Skeletal muscle satellite cell (primary cell): ENCODE results near the gene SLC5A5.
"Not testable (repeated sequence)": the region's sequence is repeated elsewhere in the genome, so short reads cannot be mapped to it uniquely, and the experiment has no call there.

ENCODE experiments used
- H3K27me3 ChIP-seq: 2 replicates; pipeline ENCODE4 v1.7.0; 2013; ENCODE audit warnings: low read length; ENCODE audit not compliant: control insufficient read depth, insufficient read depth
- H3K36me3 ChIP-seq: 2 replicates; pipeline ENCODE4 v1.7.0; 2013; ENCODE audit warnings: mild to moderate bottlenecking, control low read depth, low read length; ENCODE audit not compliant: insufficient read depth
- H3K4me1 ChIP-seq: 2 replicates; pipeline ENCODE4 v1.7.0; 2013; ENCODE audit warnings: low read length; ENCODE audit not compliant: control insufficient read depth, insufficient read depth
- H3K4me2 ChIP-seq: 2 replicates; pipeline ENCODE4 v1.7.0; 2013; ENCODE audit warnings: mild to moderate bottlenecking, low read length
- H3K4me3 ChIP-seq: 2 replicates; pipeline ENCODE4 v1.7.0; 2013; ENCODE audit warnings: low read length
- H3K9ac ChIP-seq: 2 replicates; pipeline ENCODE4 v1.7.0; 2013; ENCODE audit warnings: mild to moderate bottlenecking, low read depth, low read length, moderate library complexity
- H3K9me3 ChIP-seq: replicated peaks from 2 replicates; pipeline ENCODE4 v1.7.0; 2013; ENCODE audit warnings: mild to moderate bottlenecking, control low read depth, low read length

SLC5A5 gene

GRCh38 chr19:17881701-17882100 is 10.0 kb downstream of the SLC5A5 start:
- no peaks in the 10 kb centered on the region for H3K9me3 ChIP-seq
- H3K4me3 ChIP-seq: no peak overlapping the region
- H3K4me1 ChIP-seq: no peaks in the 10 kb centered on the region
- H3K9ac ChIP-seq: no peak overlapping the region
- H3K27me3 ChIP-seq: peaks cover 9% of the 10 kb centered on the region
- H3K36me3 ChIP-seq: no peaks in the 10 kb centered on the region
- H3K4me2 ChIP-seq: no peak overlapping the region

GRCh38 chr19:17883627-17884410 is 12.1 kb downstream of the SLC5A5 start:
- peaks cover 9% of the 10 kb centered on the region for H3K27me3 ChIP-seq
- no peak overlapping the region for H3K4me2 ChIP-seq
- no peaks in the 10 kb centered on the region for H3K36me3 ChIP-seq
- no peaks in the 10 kb centered on the region for H3K9me3 ChIP-seq
- H3K4me3 ChIP-seq: no peak overlapping the region
- no peaks in the 10 kb centered on the region for H3K4me1 ChIP-seq
- H3K9ac ChIP-seq: no peak overlapping the region

DNA sequence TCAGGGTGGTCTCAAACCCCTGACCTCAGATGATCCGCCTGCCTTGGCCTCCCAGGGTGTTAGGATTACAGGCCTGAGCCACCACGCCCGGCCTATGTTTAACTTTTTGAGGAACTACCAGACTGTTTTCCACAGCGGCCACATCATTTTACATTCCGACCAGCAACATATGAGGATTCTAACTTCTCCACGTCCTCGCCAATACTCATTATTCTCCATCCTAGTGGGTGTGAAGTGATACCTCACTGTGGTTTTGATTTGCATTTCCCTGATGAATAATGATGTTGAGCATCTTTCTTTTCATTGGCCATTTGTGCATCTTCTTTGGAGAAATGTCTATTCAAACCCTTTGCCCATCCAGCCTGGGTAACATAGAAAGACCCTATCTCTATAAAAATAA is 14.8 kb downstream of the SLC5A5 start:
- H3K9me3 ChIP-seq: no peaks in the 10 kb centered on the region
- H3K4me1 ChIP-seq: no peaks in the 10 kb centered on the region
- H3K4me2 ChIP-seq: no peak overlapping the region
- H3K4me3 ChIP-seq: no peak overlapping the region
- H3K27me3 ChIP-seq: peaks cover 3% of the 10 kb centered on the region
- H3K36me3 ChIP-seq: no peaks in the 10 kb centered on the region
- no peak overlapping the region for H3K9ac ChIP-seq

GRCh38 chr19:17887221-17887620 is 15.5 kb downstream of the SLC5A5 start:
- H3K27me3 ChIP-seq, H3K9me3 ChIP-seq, H3K9ac ChIP-seq, H3K36me3 ChIP-seq, H3K4me2 ChIP-seq, H3K4me1 ChIP-seq, H3K4me3 ChIP-seq: not testable (repeated sequence)

GRCh38 chr19:17888260-17888659 is 16.5 kb downstream of the SLC5A5 start:
- no peak overlapping the region for H3K9ac ChIP-seq
- no peaks in the 10 kb centered on the region for H3K9me3 ChIP-seq
- no peaks in the 10 kb centered on the region for H3K36me3 ChIP-seq
- H3K4me1 ChIP-seq: no peaks in the 10 kb centered on the region
- H3K4me2 ChIP-seq: no peak overlapping the region
- H3K27me3 ChIP-seq: peaks cover 6% of the 10 kb centered on the region
- H3K4me3 ChIP-seq: no peak overlapping the region

DNA sequence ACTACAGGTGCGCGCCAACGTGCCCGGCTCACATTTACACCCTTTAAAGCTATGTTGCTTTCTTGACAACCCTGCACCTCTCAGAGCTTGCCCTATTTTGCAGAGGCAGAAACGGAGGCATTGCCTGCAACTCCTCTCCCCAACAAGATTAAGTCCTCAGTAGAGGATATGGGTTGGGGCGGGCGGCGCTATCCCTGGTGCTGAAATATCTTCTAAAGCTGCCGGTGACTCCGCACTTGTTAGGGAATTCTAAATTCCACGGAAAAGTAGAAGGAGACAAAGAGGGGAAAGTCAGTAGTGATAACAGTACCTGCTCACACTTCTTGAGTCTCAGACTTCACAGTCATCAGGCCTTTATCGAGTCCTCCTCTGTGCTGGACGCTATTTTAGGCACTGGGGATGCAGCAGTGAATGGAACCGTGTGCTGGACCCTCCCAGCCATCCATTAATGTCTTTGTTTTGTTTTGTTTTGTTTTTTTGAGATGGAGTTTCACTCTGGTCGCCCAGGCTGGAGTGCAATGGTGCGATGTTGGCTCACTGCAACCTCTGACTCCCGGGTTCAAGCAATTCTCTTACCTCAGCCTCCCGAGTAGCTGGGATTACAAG is 18.0 kb downstream of the SLC5A5 start:
- peaks cover 6% of the 10 kb centered on the region for H3K27me3 ChIP-seq
- H3K4me3 ChIP-seq: no peak overlapping the region
- H3K9me3 ChIP-seq: no peaks in the 10 kb centered on the region
- no peaks in the 10 kb centered on the region for H3K36me3 ChIP-seq
- no peak overlapping the region for H3K4me2 ChIP-seq
- no peak overlapping the region for H3K9ac ChIP-seq
- H3K4me1 ChIP-seq: no peaks in the 10 kb centered on the region

GRCh38 chr19:17893766-17894165 is 22.0 kb downstream of the SLC5A5 start:
- H3K36me3 ChIP-seq: no peaks in the 10 kb centered on the region
- no peaks in the 10 kb centered on the region for H3K9me3 ChIP-seq
- H3K27me3 ChIP-seq: peaks cover 14% of the 10 kb centered on the region
- H3K4me1 ChIP-seq: no peaks in the 10 kb centered on the region
- no peak overlapping the region for H3K9ac ChIP-seq
- H3K4me2 ChIP-seq: no peak overlapping the region
- no peak overlapping the region for H3K4me3 ChIP-seq

DNA sequence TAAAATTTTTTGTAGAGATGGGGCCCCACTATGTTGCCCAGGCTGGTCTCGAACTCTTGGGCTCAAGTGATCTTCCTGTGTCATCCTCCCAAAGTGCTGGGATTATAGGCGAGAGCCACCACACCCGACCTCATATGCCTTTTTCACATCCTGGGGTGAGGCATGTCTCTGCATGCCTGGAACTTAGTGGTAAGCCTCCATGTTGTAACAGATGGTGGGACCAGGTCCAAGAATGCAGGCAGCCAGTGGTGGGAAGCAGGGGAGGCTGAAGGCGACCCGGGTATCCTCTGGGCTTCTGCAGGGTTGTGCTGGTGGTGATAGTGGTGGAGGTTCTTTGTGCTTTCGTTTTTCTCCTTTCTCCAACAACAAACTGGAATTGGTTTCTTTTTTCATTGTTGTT is 31.0 kb downstream of the SLC5A5 start:
- Histone ChIP-seq H3K27me3 (peaks cover 14% of the 10 kb centered on the region), H3K4me1 (no peaks in the 10 kb centered on the region), H3K4me3 (no peak overlapping the region), H3K9ac (no peak overlapping the region), H3K9me3 (no peaks in the 10 kb centered on the region), H3K36me3 (no peaks in the 10 kb centered on the region), H3K4me2 (no peak overlapping the region)

DNA sequence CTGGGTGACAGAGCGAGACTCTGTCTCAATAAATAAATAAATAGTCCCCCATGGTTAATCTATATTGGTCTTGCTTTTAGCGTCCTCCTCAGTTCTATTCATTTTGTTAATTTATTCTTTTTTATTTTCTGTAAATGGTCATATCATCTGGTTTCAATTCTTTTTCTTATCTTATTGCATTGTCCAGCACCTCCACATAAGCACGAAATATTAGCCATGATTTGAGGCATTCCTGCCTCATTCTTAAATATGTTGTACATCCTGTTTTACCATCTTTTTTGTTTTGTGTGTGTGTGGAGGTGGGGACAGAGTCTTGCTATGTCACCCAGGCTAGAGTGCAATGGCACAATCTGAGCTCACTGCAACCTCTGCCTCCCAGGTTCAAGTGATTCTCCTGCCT is 36.5 kb downstream of the SLC5A5 start:
- Histone ChIP-seq H3K27me3 (peaks cover 2% of the 10 kb centered on the region), H3K4me2 (no peak overlapping the region), H3K4me3 (no peak overlapping the region), H3K4me1 (no peaks in the 10 kb centered on the region), H3K36me3 (no peaks in the 10 kb centered on the region), H3K9me3 (no peaks in the 10 kb centered on the region), H3K9ac (no peak overlapping the region)

DNA sequence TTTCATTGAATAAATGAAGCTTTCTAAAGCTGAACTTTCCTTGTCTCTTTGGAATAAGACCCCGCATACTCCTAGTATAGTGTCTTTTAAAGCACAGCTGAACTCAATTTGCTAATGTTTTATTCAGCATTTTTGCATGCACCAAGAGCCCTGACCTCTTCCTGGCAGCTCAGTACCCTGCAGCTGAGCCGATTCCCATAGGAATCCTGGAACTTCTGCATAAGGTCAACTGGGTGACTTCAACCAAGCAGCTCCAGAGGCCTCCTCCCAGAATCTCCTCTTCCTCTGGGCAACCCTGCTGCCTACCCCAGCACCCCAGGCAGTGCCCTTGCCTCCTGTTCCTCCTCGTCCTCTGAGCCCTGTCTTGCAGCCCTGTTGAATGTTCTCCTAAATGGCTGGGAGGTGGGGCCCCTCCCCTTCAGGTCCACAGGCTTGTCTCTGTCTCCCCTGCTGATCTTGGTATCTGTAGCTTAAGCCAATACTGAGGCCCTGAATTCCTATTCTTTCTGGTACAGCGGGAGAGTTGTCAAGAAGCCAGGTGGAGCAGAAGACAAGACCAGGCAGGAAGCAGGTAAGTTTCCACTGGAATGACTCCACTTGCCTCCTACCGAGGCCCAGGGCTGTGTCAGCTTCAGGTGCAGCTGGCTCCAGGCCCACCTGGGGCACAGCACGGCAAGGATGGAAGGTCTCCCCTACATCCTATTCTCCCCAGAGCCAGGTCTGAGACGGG is 37.4 kb downstream of the SLC5A5 start:
- Histone ChIP-seq H3K4me2 (no peak overlapping the region), H3K9ac (no peak overlapping the region), H3K9me3 (no peaks in the 10 kb centered on the region), H3K36me3 (no peaks in the 10 kb centered on the region), H3K4me3 (no peak overlapping the region), H3K4me1 (no peaks in the 10 kb centered on the region), H3K27me3 (peaks cover 2% of the 10 kb centered on the region)

- no peaks in the 10 kb centered on the region for H3K9me3 ChIP-seq
- H3K9ac ChIP-seq: no peak overlapping the region
- no peak overlapping the region for H3K4me2 ChIP-seq
- H3K27me3 ChIP-seq: peaks cover 2% of the 10 kb centered on the region
- no peaks in the 10 kb centered on the region for H3K4me1 ChIP-seq
- H3K4me3 ChIP-seq: no peak overlapping the region
- no peaks in the 10 kb centered on the region for H3K36me3 ChIP-seq
These were observed 39.1 kb downstream of the SLC5A5 start for GRCh38 chr19:17910791-17911360.
